Activated T-cell treated with anti-CD3 and anti-CD28 coated beads for 24 hours (primary cell): Measurements from ENCODE around the gene RIN3.
"Not testable (repeated sequence)": the region's sequence is repeated elsewhere in the genome, so short reads cannot be mapped to it uniquely, and the experiment has no call there.

ENCODE experiments used
- DNase-seq: peaks from one replicate; pipeline ENCODE4 v3.0.0-alpha.2; 2020; ENCODE audit warnings: low read depth

The RIN3 gene

DNA sequence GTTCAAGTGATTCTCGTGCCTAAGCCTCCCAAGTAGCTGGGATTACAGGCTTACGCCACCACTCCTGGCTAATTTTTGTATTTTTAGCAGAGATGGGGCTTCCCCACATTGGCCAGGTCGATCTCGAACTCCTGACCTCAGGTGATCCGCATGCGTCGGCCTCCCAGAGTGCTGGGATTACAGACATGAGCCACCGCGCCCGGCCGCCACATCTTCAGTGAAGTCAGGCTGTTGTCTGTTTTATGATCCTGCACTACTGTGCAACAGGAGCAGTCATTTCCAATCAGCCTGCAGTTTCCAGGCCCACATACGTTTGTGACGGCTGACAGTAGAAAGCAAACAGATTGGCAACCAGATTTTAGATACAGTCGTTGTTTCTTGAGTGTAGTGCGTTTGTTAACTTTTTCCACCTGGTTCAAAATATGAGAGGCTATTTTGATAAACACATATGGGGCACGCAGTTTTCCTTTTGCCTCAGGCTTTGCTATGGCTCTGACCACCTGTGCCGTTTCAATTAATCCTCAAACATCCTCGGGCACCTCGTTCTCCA, 160.1 kb downstream of the RIN3 start:
- DNase-seq, result no peak

GRCh38 chr14:92675421-92675820, 161.8 kb downstream of the RIN3 start:
- DNase-seq, result no peak

DNA sequence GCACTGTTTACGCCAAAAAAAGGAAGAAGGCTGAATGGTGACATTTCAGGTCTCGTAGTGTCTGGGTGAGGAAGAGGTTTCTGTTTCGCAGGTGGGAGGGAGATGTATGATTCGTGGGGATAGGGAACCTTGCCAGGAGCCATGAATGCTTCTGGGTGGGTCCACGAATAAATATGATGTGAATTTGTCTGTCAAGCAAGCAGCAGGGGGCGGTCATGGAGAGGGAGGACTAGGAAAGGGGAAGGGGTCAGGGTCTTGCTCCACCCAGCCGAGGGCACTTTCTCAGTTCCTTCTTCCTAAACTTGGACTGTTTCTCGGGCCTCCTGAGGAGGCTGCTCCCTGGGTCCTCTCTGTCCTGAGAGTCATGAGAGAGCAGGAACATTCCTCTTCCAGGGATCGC, 162.4 kb downstream of the RIN3 start:
- no peak for DNase-seq

GRCh38 chr14:92676403-92677086, 163.0 kb downstream of the RIN3 start:
- no peak for DNase-seq

GRCh38 chr14:92677087-92677668, 163.6 kb downstream of the RIN3 start:
- DNase-seq, result peak; percentile 62

GRCh38 chr14:92677955-92678354, 164.4 kb downstream of the RIN3 start:
- DNase-seq, result no peak

DNA sequence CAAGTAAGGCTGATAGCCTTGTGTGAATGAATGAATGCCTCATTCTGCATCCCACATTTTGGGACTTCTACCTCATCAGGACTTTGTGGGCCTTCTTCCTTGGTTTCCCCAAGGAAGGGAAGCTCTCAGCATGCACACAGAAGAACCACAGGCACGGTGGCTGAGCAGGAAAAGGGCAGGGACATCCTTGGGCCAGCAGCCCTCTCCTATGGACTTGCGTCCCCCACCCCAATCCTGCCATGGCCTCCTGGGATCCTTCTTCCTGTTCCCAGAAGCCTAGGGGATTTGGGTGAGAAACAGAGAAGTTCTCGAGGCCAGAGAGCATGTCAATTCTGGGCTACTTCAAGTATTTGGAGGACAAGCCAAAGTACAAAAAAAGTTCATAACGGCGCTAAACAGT, 165.2 kb downstream of the RIN3 start:
- DNase-seq, result no peak

- DNase-seq, result no peak
Observed at GRCh38 chr14:92679246-92679645, 165.7 kb downstream of the RIN3 start.

GRCh38 chr14:92680330-92680729, 166.7 kb downstream of the RIN3 start:
- not testable (repeated sequence) for DNase-seq

- DNase-seq, result peak; percentile 69
Observed at GRCh38 chr14:92680781-92681650, 167.4 kb downstream of the RIN3 start.

DNA sequence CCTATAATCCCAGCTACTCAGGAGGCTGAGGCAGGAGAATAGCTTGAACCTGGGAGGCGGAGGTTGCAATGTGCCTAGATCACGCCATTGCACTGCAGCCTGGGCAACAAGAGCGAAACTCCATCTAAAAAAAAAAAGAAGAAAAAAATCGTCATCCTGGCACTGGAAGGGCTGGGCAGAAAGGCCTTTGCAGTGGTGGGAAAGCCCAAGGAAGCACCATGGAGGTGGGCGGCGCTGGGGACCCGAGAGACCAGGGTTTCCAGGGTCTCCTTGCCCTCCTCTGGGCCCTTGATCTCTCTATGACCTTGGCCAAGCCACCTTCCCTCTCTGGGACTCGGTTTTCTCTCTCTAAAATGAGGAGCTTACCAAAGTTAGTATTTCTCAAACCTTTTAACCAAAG, 169.5 kb downstream of the RIN3 start:
- DNase-seq, result no peak

DNA sequence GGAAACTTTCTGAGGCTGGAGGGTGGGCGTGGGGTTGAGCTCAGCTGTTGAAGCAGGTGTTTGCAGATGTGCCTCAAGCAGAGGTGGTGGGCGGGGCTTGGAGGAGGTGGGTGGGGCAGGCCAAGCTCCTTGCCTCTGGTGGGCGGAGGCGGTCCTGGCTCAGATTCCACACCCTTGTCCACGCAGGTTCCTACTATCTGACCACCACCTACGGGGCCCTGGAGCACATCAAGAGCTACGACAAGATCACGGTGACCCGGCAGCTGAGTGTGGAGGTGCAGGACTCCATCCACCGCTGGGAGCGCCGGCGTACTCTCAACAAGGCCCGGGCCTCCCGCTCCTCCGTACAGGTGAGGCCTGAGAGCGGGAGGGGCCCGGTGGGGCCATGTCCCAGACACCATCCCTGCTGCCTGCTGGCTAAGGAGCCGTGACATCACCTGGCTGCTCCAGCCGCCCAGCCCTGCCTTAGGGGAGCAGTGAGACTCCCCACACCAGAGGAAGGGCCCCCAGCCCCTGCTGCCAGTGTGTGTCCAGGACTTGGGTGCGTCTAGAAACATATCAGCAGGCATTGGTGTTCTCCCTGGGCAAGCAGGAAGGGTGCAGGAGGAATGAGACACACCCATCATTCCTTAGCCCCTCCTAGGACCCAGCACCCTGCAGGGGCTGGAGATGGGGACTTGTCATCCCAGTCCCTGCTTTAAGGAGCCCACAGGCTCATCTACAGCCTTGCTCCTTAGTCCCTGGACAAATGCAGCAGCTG, 171.4 kb downstream of the RIN3 start:
- no peak for DNase-seq

- DNase-seq, result no peak
Observed at GRCh38 chr14:92685784-92686355, 172.3 kb downstream of the RIN3 start.

DNA sequence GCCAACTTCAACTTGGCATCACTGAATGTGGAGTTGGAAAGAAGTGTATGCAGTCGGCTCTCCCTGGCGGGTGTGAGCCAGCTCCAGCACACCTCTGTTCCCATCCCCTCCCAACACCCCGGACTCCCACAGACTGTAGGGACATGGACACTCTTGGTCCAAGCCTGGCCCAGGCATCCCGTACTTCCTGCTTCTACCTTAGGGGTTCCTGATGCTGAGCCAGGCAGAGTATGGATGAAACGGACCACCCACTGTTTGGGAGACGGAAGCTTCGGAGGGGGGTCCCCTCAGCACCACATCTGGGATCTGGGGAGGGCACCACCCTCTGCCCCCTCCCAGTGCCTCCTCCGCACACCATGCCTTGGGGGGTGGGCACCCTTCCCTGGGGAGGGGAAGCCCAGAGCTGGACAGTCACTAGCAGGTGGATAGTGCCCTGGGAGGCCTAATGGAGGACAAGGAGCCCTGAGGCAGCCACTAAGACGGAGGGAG, 172.9 kb downstream of the RIN3 start:
- DNase-seq, result no peak

DNA sequence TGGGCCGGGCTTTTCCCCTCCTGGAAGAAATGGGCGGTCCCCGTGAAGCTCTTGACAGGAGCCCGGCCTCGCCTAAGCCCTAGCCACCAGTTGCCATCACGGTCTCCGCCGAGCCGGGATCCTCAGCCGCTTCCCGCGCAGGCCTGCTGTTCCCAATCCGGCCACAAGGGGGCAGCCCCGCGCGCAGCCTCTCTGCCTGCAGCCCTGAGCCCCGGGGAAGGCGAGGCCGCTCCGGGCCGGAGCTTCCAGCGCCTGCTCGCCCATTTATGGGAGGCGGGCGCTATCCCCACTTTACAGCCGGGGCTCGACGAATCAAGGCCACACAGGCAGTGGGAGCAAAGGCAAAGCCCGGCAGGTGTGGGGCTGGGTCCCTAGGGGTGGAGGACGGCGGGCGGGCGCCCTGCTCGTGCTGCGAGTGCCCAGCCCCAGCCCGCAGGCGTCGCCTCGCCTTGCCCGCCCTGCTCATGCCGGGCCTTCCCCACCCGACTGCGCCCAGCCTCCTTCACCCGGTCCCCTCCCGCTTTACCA, 173.4 kb downstream of the RIN3 start:
- DNase-seq, result peak; percentile 47

DNA sequence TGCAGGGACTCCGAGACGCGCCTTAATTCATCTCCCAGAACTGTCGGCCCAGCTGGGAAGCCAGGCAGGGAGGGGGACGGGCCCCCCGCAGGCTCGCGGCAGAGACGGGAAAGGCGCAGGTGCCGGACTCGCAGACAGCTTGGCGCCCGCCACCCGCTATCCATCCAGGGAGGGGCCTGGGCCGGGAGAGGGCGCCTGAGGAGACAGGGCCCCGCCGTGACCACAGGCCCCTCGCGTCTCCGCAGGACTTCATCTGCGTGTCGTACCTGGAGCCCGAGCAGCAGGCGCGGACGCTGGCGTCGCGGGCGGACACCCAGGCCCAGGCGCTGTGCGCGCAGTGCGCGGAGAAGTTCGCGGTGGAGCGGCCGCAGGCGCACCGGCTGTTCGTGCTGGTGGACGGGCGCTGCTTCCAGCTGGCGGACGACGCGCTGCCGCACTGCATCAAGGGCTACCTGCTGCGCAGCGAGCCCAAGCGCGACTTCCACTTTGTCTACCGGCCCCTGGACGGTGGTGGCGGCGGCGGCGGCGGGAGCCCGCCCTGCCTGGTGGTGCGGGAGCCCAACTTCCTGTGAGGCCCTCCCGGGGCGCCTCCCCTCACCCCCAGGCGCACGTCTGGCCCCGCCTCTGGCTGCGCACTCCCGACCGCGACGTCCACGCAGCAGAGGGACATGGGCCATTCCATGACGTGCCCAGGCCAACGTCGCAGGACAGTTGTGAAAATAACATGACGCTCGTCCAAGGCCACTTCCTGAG, 174.3 kb downstream of the RIN3 start:
- DNase-seq, result no peak

DNA sequence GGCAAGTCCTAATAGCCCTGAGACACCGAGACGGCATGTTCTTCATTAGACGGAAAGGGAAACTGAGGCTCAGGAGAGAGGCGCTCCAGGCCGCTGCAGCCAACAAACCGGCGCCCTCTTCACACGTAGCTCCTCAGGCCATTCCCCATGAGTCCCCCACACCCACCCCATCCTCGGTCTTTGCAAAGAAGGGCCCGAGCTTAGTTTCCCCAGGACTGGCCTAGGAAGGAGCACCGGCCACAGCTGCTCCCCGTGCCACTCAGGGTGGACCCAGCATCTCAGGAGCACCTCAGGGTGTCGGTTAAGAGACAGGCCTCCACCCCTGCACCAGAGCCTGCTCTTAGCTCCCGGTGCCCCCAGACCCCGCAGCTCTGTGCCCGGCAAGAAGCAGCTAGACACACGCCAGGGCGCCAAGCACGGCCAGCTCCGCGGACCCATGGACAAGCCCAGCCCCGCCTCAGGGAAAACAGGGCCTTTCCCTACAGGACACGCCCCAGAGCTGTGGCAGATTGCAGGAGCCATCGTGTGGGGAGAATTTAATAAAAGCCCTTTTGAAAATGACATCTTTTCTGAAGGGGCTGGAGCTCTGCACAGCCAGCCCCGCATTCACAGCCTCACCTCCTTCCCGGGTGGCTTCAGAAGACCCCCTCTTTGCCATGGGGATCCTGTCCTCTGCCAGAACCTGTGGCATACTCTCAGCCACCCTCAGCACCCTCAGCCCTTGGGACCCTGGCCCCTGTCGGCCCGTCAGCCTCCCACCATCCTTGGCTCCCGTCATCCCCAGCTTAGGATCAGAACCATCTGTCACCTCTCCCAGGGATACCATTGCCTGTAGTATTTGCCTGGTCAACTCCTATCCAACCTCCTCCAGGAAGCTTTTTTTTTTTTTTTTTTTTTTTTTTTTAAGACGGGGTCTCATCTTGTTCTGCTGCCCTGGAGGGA, 175.1 kb downstream of the RIN3 start:
- DNase-seq, result no peak

DNA sequence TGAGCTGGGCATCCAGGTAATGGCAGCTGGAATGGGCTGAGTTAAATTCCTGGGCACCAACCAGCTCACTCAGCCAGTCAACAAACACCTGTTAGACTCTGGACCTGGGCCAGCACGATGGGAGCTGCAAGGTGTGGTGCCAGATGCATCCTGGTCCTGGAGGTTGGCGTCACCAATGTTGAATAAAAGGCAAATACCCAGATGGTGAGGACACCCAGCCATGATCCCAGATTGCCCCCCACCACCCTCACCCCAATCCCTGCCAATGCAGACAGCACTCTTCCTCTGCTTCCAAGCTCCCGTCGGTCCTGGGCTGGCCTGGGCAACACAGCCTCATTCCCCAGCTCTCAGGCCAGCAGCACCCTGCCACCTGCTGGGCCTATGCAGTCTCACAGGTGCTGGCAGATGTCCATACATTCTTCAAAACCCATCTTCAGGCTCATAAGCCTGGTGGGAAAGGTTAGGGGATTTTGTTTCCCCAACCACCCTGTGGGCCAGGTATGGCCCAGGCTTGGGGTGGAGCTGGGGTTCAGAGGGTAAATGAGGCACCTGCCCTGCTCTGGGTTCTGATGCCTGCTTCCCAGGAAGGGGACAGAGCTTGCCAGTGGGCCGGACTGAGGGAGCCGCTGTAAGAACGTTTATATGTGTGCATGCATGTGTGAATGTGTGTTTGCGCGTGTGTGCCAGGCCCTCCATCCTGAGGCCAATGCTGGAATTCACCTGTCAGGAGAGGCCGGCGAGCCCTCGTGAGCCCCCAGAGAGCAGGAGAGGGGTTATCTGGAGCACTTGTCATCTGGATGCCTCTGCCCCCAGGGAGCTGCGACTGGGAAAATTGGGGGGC, 176.8 kb downstream of the RIN3 start:
- no peak for DNase-seq
